HepG2 (cell line): ENCODE data around the gene MATK. TPM values are rescaled to one million over a fixed set of nuclear protein-coding genes. Genes with fewer than 3 reads are reported as not detected.

Experiments used
- HDAC6 ChIP-seq: fragments of 200-600 bp; sonication (generic); IDR thresholded peaks from 2 replicates; pipeline ENCODE4 v1.7.0; 2017; ENCODE audit warnings: mild to moderate bottlenecking, antibody characterized with exemption, low read length, low read depth
- KDM2A ChIP-seq: sonication (generic); formaldehyde crosslinking; IDR thresholded peaks from 2 replicates; pipeline ENCODE4 v1.4.0; 2020; ENCODE audit warnings: low read depth, missing genetic modification reagents, borderline replicate concordance
- PHF8 ChIP-seq: sonication (generic); formaldehyde crosslinking; IDR thresholded peaks from 2 replicates; pipeline ENCODE4 v1.5.0; 2020; ENCODE audit warnings: missing genetic modification reagents
- RORA ChIP-seq: sonication (generic); formaldehyde crosslinking; IDR thresholded peaks from 2 replicates; pipeline ENCODE4 v1.5.0; 2020; ENCODE audit warnings: mild to moderate bottlenecking, missing genetic modification reagents, moderate library complexity
- THAP11 ChIP-seq: IDR thresholded peaks from 2 replicates; pipeline ENCODE4 v1.6.1; 2016; ENCODE audit warnings: missing biosample characterization, missing genetic modification reagents
- TMF1 ChIP-seq: sonication (generic); formaldehyde crosslinking; IDR thresholded peaks from 2 replicates; pipeline ENCODE4 v1.8.1; 2022; ENCODE audit warnings: low read depth, missing genetic modification reagents
- polyA plus RNA-seq, 8 experiments: library from polyadenylated mRNA; depleted of rRNA in 3 of 8; stranded (reverse) in 7 of 8; unstranded in 1 of 8; fragments of >200 nt; fragmentation: Illumina TruSeq in 4 of 8; extraction: Trizol in 4 of 8; gene quantifications; 2 replicates each; pipeline versions ENCODE4 v1.2.1 to v1.2.3, GENCODE V29; 2011 to 2016; ENCODE audit warnings: low read depth in 4 of 8, missing spikeins in 1 of 8, mixed read lengths in 1 of 8; ENCODE audit not compliant: insufficient read depth in 1 of 8
- total RNA-seq, 5 experiments: library from RNA; depleted of rRNA; stranded (reverse); fragments of >200 nt; fragmentation: Illumina TruSeq; extraction: Trizol; gene quantifications; 2 replicates each; pipeline ENCODE4 v1.2.3, GENCODE V29; 2016; ENCODE audit warnings: low read depth in 1 of 5
- TF ChIP-seq, protein P1 (sequence below): sonication (generic); formaldehyde crosslinking; IDR thresholded peaks from 2 replicates; pipeline ENCODE4 v1.8.0; 2022; ENCODE audit warnings: mild to moderate bottlenecking, missing genetic modification reagents, moderate library complexity
- TF ChIP-seq, protein P2 (sequence below): sonication (generic); formaldehyde crosslinking; IDR thresholded peaks from 2 replicates; pipeline ENCODE4 v1.8.1; 2023; ENCODE audit warnings: mild to moderate bottlenecking, missing genetic modification reagents
- TF ChIP-seq, protein P3 (sequence below): sonication (generic); formaldehyde crosslinking; IDR thresholded peaks from 2 replicates; pipeline ENCODE4 v1.5.1; 2020; ENCODE audit warnings: missing genetic modification reagents, mild to moderate bottlenecking, borderline replicate concordance
- TF ChIP-seq, protein P4 (sequence below): sonication (generic); formaldehyde crosslinking; IDR thresholded peaks from 2 replicates; pipeline ENCODE4 v1.4.0; 2020; ENCODE audit warnings: missing genetic modification reagents, borderline replicate concordance
- TF ChIP-seq, protein P5 (sequence below): sonication (generic); formaldehyde crosslinking; IDR thresholded peaks from 2 replicates; pipeline ENCODE4 v1.5.0; 2020; ENCODE audit warnings: missing genetic modification reagents
- TF ChIP-seq, protein P6 (sequence below): fragments of 450-650 bp; IDR thresholded peaks from 2 replicates; pipeline ENCODE4 v1.6.1; 2016
- TF ChIP-seq, protein P7 (sequence below): sonication (generic); formaldehyde crosslinking; IDR thresholded peaks from 2 replicates; pipeline ENCODE4 v1.4.0; 2020; ENCODE audit warnings: missing genetic modification reagents, borderline replicate concordance
- TF ChIP-seq, protein P8 (sequence below): IDR thresholded peaks from 2 replicates; pipeline ENCODE4 v1.6.1; 2016; ENCODE audit warnings: missing genetic modification reagents, missing compliant biosample characterization
- TF ChIP-seq, protein P9 (sequence below): IDR thresholded peaks from 2 replicates; pipeline ENCODE4 v1.6.1; 2016

MATK gene
- total and polyA plus RNA-seq, 2 of the 13 experiments (the other 11 are each of a cell fraction or from before 2014, with no cell fraction given), result 0.09 TPM; not detected in 1

DNA sequence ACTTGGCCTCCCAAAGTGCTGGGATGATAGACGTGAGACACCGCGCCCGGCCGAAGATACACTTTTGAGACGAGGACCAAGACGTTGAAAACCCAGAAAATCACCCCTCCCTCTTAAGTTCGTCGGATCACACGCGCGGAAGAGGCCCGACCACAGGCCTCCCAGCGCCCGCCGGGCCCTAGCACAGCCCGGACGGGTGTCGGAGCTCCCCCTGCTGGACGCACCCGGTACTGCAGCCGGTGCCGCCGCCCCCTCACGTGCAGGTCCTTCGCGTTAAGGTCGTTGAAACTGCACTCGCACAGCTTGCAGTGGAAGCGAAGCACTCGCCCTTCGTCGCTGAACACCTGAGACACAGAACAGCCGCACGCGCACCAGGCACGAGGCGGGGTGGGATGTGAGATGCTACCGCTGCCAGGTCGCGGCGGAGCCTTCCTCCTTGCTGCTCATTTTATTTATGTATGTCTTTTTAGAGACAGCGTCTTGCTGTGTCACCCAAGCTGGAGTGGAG is 35.7 kb upstream of the MATK start (continued):
- TF ChIP-seq, protein P1, sequence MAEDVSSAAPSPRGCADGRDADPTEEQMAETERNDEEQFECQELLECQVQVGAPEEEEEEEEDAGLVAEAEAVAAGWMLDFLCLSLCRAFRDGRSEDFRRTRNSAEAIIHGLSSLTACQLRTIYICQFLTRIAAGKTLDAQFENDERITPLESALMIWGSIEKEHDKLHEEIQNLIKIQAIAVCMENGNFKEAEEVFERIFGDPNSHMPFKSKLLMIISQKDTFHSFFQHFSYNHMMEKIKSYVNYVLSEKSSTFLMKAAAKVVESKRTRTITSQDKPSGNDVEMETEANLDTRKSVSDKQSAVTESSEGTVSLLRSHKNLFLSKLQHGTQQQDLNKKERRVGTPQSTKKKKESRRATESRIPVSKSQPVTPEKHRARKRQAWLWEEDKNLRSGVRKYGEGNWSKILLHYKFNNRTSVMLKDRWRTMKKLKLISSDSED (CRISPR knock-in tag), result no peak
- TF ChIP-seq, protein P2, sequence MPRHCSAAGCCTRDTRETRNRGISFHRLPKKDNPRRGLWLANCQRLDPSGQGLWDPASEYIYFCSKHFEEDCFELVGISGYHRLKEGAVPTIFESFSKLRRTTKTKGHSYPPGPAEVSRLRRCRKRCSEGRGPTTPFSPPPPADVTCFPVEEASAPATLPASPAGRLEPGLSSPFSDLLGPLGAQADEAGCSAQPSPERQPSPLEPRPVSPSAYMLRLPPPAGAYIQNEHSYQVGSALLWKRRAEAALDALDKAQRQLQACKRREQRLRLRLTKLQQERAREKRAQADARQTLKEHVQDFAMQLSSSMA (CRISPR knock-in tag), result no peak
- no peak for TF ChIP-seq HDAC6
- no peak for TF ChIP-seq RORA (CRISPR knock-in tag)
- TF ChIP-seq, protein P3, sequence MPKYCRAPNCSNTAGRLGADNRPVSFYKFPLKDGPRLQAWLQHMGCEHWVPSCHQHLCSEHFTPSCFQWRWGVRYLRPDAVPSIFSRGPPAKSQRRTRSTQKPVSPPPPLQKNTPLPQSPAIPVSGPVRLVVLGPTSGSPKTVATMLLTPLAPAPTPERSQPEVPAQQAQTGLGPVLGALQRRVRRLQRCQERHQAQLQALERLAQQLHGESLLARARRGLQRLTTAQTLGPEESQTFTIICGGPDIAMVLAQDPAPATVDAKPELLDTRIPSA (CRISPR knock-in tag), result no peak
- TF ChIP-seq, protein P4, sequence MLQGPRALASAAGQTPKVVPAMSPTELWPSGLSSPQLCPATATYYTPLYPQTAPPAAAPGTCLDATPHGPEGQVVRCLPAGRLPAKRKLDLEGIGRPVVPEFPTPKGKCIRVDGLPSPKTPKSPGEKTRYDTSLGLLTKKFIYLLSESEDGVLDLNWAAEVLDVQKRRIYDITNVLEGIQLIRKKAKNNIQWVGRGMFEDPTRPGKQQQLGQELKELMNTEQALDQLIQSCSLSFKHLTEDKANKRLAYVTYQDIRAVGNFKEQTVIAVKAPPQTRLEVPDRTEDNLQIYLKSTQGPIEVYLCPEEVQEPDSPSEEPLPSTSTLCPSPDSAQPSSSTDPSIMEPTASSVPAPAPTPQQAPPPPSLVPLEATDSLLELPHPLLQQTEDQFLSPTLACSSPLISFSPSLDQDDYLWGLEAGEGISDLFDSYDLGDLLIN, result no peak
- TF ChIP-seq, protein P5, sequence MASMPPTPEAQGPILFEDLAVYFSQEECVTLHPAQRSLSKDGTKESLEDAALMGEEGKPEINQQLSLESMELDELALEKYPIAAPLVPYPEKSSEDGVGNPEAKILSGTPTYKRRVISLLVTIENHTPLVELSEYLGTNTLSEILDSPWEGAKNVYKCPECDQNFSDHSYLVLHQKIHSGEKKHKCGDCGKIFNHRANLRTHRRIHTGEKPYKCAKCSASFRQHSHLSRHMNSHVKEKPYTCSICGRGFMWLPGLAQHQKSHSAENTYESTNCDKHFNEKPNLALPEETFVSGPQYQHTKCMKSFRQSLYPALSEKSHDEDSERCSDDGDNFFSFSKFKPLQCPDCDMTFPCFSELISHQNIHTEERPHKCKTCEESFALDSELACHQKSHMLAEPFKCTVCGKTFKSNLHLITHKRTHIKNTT (CRISPR knock-in tag), result no peak
- TF ChIP-seq, protein P6, sequence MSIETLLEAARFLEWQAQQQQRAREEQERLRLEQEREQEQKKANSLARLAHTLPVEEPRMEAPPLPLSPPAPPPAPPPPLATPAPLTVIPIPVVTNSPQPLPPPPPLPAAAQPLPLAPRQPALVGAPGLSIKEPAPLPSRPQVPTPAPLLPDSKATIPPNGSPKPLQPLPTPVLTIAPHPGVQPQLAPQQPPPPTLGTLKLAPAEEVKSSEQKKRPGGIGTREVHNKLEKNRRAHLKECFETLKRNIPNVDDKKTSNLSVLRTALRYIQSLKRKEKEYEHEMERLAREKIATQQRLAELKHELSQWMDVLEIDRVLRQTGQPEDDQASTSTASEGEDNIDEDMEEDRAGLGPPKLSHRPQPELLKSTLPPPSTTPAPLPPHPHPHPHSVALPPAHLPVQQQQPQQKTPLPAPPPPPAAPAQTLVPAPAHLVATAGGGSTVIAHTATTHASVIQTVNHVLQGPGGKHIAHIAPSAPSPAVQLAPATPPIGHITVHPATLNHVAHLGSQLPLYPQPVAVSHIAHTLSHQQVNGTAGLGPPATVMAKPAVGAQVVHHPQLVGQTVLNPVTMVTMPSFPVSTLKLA, result no peak
- TF ChIP-seq TMF1, result no peak
- TF ChIP-seq, protein P7, sequence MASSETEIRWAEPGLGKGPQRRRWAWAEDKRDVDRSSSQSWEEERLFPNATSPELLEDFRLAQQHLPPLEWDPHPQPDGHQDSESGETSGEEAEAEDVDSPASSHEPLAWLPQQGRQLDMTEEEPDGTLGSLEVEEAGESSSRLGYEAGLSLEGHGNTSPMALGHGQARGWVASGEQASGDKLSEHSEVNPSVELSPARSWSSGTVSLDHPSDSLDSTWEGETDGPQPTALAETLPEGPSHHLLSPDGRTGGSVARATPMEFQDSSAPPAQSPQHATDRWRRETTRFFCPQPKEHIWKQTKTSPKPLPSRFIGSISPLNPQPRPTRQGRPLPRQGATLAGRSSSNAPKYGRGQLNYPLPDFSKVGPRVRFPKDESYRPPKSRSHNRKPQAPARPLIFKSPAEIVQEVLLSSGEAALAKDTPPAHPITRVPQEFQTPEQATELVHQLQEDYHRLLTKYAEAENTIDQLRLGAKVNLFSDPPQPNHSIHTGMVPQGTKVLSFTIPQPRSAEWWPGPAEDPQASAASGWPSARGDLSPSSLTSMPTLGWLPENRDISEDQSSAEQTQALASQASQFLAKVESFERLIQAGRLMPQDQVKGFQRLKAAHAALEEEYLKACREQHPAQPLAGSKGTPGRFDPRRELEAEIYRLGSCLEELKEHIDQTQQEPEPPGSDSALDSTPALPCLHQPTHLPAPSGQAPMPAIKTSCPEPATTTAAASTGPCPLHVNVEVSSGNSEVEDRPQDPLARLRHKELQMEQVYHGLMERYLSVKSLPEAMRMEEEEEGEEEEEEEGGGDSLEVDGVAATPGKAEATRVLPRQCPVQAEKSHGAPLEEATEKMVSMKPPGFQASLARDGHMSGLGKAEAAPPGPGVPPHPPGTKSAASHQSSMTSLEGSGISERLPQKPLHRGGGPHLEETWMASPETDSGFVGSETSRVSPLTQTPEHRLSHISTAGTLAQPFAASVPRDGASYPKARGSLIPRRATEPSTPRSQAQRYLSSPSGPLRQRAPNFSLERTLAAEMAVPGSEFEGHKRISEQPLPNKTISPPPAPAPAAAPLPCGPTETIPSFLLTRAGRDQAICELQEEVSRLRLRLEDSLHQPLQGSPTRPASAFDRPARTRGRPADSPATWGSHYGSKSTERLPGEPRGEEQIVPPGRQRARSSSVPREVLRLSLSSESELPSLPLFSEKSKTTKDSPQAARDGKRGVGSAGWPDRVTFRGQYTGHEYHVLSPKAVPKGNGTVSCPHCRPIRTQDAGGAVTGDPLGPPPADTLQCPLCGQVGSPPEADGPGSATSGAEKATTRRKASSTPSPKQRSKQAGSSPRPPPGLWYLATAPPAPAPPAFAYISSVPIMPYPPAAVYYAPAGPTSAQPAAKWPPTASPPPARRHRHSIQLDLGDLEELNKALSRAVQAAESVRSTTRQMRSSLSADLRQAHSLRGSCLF (CRISPR knock-in tag), result no peak
- no peak for TF ChIP-seq PHF8 (CRISPR knock-in tag)
- TF ChIP-seq, protein P8, sequence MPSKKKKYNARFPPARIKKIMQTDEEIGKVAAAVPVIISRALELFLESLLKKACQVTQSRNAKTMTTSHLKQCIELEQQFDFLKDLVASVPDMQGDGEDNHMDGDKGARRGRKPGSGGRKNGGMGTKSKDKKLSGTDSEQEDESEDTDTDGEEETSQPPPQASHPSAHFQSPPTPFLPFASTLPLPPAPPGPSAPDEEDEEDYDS (CRISPR knock-in tag), result no peak
- TF ChIP-seq THAP11, result peak; percentile 31; the same call in 1 of the 2 replicates
- peak; percentile 60; the same call in 1 of the 2 replicates for TF ChIP-seq KDM2A (CRISPR knock-in tag)
- TF ChIP-seq, protein P9, sequence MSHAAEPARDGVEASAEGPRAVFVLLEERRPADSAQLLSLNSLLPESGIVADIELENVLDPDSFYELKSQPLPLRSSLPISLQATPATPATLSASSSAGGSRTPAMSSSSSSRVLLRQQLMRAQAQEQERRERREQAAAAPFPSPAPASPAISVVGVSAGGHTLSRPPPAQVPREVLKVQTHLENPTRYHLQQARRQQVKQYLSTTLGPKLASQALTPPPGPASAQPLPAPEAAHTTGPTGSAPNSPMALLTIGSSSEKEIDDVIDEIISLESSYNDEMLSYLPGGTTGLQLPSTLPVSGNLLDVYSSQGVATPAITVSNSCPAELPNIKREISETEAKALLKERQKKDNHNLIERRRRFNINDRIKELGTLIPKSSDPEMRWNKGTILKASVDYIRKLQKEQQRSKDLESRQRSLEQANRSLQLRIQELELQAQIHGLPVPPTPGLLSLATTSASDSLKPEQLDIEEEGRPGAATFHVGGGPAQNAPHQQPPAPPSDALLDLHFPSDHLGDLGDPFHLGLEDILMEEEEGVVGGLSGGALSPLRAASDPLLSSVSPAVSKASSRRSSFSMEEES (CRISPR knock-in tag), result no peak
